GM12875 (cell line): ENCODE results near the gene HLA-DMB.
A peak's percentile ranks its signal among the peaks of the same experiment; 100 is the strongest.

Source experiments
- H3K4me3 ChIP-seq: one replicate; pipeline ENCODE4 v1.5.1; 2011; ENCODE audit warnings: low read depth, low read length, control low read depth
- CTCF ChIP-seq: IDR thresholded peaks from 2 replicates; pipeline ENCODE4 v1.5.1; 2011; ENCODE audit warnings: low read depth, mild to moderate bottlenecking, control low read depth, inconsistent platforms, low read length, moderate library complexity, borderline replicate concordance; ENCODE audit not compliant: insufficient read depth

HLA-DMB gene

GRCh38 chr6:32941214-32941768, 463 bp upstream of the HLA-DMB start:
- no peak for TF ChIP-seq CTCF

GRCh38 chr6:32938494-32938893, 2.3 kb downstream of the HLA-DMB start:
- H3K4me3 ChIP-seq: no peak overlapping the region
- no peak for TF ChIP-seq CTCF

More at GRCh38 chr6:32941214-32941768, 463 bp upstream of the HLA-DMB start:
- no peak overlapping the region for H3K4me3 ChIP-seq

GRCh38 chr6:32937230-32937633, 3.6 kb downstream of the HLA-DMB start:
- no peak for TF ChIP-seq CTCF
- no peak overlapping the region for H3K4me3 ChIP-seq

- TF ChIP-seq CTCF: no peak
- H3K4me3 ChIP-seq: no peak overlapping the region
Observed at GRCh38 chr6:32936239-32937152, 4.3 kb downstream of the HLA-DMB start.

GRCh38 chr6:32935551-32936238, 5.1 kb downstream of the HLA-DMB start:
- H3K4me3 ChIP-seq: no peak overlapping the region
- no peak for TF ChIP-seq CTCF

- peak; percentile 64 for TF ChIP-seq CTCF
- H3K4me3 ChIP-seq: no peak overlapping the region
Observed at GRCh38 chr6:32933661-32934085, 7.2 kb downstream of the HLA-DMB start.
